ENCODE measurements around the gene CCRL2.
"Not testable (repeated sequence)": the region's sequence is repeated elsewhere in the genome, so short reads cannot be mapped to it uniquely, and the experiment has no call there.

The CCRL2 gene

DNA sequence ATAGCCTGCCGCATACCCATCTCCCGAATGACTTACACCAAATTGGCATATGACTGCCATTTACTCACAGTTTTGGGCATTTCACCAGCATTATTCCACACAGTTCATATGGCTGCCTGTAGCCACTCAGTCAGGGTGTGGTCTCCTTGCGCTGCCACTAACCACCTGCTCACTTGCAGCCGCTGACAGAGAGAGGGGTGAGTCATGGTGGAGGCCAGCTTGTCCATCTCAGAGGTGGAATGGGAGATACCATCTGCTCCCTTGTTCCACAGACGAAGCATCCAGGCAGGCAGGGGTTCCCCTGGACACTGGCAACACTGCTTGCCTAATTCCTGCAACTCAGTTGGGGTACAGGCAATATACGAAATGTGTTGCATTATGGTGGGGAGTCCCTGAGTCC, 15.6 kb downstream of the CCRL2 start:
- TF ChIP-seq, protein P1, sequence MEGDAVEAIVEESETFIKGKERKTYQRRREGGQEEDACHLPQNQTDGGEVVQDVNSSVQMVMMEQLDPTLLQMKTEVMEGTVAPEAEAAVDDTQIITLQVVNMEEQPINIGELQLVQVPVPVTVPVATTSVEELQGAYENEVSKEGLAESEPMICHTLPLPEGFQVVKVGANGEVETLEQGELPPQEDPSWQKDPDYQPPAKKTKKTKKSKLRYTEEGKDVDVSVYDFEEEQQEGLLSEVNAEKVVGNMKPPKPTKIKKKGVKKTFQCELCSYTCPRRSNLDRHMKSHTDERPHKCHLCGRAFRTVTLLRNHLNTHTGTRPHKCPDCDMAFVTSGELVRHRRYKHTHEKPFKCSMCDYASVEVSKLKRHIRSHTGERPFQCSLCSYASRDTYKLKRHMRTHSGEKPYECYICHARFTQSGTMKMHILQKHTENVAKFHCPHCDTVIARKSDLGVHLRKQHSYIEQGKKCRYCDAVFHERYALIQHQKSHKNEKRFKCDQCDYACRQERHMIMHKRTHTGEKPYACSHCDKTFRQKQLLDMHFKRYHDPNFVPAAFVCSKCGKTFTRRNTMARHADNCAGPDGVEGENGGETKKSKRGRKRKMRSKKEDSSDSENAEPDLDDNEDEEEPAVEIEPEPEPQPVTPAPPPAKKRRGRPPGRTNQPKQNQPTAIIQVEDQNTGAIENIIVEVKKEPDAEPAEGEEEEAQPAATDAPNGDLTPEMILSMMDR (IDR thresholded peaks at IDR 0.05; ENCODE audit: low read depth, low read length): no peak
- no peak for DNase-seq (ENCODE audit: extremely low read depth, low read depth)

DNA sequence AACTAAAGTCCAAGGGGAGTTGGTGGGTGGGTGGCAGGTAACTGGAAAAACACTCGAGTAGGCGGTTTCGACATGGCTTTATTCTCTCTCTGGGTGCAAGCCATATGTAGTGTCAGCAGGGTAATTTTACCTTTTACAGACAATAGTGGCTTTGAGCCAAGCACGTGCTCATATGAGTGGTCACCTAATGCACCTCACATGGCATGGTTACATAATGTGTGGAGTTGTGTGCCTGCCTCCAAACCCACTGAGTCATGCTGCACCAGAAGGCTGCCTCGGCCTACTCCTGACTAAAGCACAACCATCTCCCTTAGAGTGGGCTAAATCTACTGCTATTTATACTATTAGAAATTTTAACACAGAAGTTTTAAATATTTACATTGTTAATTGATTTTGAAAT, 16.5 kb downstream of the CCRL2 start:
- TF ChIP-seq, protein P1 (IDR thresholded peaks at IDR 0.05; ENCODE audit: low read depth, low read length): no peak
- DNase-seq (ENCODE audit: extremely low read depth, low read depth): no peak

DNA sequence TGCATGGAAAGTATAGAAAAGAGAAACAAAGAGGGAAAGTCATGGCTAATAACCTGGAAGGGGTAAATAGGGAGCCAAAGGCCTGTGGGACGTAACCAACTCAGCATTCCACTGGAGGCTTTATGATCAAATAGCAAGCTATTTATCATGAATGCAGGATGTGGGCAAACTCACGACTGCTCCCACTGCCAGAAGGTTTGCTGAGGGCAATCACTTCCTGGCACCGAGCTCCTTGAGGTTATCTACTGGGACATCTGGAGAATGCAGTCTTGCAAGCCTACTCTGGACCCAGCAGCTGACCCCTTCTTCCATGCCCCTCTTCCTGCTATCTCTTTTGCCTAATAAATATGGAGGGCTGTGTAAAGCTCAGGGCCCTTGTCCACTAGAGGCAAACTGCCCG, 19.4 kb downstream of the CCRL2 start:
- DNase-seq (ENCODE audit: extremely low read depth, low read depth): not testable (repeated sequence)

DNA sequence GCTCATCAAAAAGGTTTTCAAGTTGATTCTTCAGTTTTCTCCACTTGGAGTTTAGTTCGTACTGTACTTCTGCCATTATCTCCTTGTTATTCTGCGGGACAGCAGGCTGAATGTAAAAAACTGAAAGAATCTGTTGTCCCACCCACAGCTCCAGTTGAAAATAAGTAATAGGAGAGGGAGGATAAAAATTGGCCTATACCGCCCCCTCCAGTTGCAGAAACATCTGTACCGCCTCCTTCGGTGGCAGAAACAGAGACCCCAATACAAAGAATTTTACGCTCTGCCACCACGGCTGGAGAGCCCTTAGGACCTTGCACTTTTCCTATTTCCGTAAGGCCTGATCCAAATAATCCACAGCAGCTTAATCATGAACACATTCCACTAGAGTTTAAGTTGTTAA, 20.3 kb downstream of the CCRL2 start:
- not testable (repeated sequence) for DNase-seq (ENCODE audit: extremely low read depth, low read depth)

DNA sequence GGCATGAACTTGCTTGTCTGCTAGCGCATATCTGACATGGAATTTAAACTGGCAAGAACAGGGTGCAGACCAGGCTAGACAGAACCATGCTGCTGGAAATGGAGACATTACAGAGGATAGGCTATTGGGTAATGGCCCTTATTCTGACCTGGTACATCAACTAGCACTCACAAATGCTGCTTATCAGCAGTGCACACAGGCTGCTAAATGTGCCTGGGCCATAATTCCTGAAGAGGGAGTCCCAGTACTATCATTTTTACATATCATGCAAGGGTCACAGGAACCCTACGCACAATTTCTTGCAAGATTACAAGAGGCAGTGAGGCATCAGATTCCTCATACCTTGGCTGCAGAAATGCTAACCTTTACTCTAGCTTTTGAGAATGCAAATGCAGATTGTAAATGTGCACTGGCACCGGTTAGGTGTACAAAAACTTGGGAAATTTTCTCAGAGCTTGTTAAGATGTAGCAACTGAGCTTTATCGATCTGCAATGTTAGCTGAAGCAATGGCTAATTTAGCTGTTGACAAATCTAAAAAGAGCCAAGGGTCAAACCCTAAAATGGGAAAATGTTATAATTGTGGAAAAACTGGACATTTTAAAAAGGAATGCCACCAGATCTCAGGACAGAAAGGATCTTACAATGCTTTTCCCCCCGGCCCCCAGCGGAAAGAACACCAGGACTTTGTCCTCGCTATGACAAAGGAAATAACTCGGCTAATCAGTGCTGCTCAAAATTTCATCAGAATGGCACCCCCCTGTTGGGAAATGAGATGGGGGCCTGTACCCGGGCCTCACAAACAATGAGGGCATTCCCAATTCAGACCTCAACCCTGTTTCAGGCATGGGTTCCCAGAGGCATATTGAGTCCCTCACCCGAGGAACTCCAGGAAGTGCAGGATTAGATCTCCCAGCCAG, 21.1 kb downstream of the CCRL2 start:
- TF ChIP-seq, protein P1 (IDR thresholded peaks at IDR 0.05; ENCODE audit: low read depth, low read length): no peak
- no peak for DNase-seq (ENCODE audit: extremely low read depth, low read depth)

DNA sequence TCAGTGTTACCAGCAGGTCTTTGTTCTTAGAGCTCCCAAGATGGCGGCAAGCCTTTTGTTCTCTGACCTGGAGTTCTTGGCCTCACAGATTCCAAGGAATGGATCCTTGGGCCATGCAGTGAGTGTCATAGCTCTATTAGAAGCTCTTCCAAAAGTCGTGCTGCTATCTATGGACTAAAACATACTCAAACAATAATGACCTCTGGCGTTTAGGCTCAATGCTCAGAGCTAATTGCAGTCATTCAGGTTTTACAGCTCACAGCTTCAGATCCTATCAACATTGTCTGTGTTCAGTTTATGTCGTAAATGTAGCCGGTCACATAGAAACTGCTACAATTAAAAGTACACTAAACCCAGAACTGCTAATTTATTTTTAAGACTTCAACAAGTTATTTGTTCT, 22.2 kb downstream of the CCRL2 start:
- no peak for DNase-seq (ENCODE audit: extremely low read depth, low read depth)
- TF ChIP-seq, protein P1 (IDR thresholded peaks at IDR 0.05; ENCODE audit: low read depth, low read length): no peak

DNA sequence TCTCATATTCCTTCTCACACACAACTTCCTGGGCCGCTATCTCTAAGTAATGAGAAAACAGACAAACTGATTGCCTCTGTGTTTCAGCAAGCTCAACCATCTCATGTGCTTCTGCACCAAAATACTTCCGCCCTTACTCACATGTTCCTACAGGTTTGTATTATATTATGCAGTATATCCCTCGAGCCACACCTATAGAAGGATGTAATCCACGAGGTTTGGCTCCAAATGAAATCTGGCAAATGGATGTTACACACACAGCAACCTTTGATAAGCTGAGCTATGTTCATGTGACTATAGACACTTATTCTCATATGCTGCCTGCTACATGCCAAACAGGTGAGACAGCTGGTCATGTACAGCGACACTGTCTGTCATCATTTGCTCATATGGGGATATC, 22.6 kb downstream of the CCRL2 start:
- no peak for DNase-seq (ENCODE audit: extremely low read depth, low read depth)
- TF ChIP-seq, protein P1 (IDR thresholded peaks at IDR 0.05; ENCODE audit: low read depth, low read length): no peak

DNA sequence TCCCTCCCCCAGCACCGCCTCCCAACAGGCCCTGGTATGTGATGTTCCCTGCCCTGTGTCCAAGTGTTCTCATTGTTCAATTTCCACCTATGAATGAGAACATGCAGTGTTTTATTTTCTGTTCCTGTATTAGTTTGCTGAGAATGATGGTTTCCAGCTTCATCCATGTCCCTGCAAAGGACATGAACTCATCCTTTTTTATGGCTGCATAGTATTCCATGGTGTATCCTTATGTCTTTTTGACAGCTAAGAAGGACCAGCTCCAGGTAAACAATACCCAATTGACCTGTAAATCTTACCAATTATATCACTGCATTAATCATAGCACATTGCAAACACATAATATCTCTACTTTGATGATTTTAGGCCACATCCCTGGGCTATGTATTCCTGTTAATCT, 23.8 kb downstream of the CCRL2 start:
- not testable (repeated sequence) for DNase-seq (ENCODE audit: extremely low read depth, low read depth)

DNA sequence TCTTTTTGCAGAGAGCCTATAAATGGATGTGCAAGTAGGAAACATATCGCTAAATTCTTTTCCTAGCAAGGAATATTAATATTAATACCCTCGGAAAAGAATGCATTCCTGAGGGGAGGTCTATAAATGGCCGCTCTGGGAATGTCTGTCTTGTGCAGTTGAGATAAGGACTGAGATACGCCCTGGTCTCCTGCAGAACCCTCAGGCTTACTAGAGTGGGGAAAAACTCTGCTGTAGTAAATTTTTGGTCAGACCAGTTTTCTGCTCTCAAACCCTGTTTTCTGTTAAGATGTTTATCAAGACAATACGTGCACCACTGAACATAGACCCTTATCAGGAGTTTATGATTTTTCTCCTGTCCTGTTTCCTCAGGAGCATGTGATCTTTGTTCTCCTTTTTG, 24.8 kb downstream of the CCRL2 start:
- DNase-seq (ENCODE audit: extremely low read depth, low read depth): not testable (repeated sequence)

DNA sequence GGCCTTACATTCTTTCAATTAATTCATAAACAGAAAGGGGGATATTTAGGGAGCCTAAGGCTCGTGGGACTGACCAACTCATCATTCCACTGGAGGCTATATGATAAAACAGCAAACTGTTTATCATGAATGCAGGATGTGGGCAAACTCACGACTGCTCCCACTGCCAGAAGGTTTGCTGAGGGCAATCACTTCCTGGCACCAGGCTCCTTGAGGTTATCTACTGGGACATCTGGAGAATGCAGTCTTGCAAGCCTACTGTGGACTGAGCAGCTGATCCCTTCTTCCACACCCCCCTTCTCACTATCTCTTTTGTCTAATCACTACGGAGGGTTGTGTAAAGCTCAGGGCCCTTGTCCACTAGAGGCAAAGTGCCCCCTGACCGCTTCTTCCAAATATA, 26.1 kb downstream of the CCRL2 start:
- DNase-seq (ENCODE audit: extremely low read depth, low read depth): not testable (repeated sequence)
